Measurements from ENCODE around the gene DGKD.
A peak's percentile ranks its signal among the peaks of the same experiment; 100 is the strongest.
"Not testable (repeated sequence)": the region's sequence is repeated elsewhere in the genome, so short reads cannot be mapped to it uniquely, and the experiment has no call there.

The DGKD gene

DNA sequence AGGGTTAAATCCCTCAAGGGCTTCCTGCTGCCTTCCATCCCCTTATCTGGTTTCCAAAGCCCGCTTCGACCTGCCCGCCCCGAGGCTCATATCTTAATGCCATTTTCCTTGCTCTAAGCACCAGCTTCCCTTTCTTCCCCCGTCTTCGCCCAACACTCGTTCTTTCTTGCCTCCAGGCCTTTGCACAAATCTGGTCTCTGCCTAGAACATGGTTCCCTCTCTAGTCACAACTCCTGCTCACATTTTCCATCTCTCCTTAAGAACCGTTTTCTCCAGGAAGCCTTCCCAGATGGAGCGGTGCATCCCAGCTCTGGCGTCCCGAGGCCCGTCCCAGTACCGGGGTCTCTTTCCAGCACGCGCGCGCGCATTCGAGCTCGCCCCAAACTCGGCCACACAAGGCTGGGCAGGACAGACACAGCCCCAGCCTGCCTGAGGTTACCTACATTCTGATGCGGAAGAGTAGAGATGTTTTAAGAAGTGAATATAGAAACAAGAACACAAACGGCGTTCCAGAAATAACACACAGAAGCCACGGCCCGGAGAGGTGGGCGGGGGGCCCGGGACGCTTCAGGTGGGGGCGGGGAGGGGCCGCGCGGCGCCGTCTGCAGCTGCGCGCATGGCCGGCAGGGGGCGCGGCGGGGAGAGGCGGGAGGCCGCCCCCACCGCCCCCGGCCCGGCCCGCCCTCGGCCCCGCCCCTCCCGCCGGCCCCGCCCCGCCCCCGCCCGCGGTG, at the start of gene DGKD:
Gene DGKD (plus strand): TSS at position 726 of the 731 bp plus-strand sequence. CDS start 25 bp downstream, outside the sequence.
- DNase-seq (ENCODE audit: low spot score), result peak; percentile 40

DNA sequence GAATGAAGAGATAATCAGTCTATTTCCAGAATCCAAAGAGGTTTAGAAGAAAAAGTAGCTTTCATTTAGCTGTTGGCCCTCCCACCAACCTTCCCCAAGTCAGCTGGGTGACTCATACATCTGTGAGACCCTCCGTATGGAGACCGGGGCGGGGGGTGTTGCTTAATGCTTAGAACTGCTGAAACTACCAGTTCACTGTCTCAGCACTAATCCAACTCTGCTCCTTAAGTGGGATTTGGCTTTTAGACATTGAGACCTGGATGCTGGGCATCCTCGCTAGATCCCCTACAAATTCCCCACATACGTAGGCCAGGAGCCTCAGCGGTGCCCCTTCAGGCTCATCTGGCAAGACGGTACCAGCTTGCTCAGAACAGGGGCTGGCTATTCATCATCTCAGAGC, 46.7 kb upstream of the DGKD start, which contains the start of gene SAG:
Gene SAG (plus strand): TSS at position 252 of the 400 bp plus-strand sequence. CDS start 1,374 bp downstream, outside the sequence.
- DNase-seq (ENCODE audit: low spot score), result no peak

DNA sequence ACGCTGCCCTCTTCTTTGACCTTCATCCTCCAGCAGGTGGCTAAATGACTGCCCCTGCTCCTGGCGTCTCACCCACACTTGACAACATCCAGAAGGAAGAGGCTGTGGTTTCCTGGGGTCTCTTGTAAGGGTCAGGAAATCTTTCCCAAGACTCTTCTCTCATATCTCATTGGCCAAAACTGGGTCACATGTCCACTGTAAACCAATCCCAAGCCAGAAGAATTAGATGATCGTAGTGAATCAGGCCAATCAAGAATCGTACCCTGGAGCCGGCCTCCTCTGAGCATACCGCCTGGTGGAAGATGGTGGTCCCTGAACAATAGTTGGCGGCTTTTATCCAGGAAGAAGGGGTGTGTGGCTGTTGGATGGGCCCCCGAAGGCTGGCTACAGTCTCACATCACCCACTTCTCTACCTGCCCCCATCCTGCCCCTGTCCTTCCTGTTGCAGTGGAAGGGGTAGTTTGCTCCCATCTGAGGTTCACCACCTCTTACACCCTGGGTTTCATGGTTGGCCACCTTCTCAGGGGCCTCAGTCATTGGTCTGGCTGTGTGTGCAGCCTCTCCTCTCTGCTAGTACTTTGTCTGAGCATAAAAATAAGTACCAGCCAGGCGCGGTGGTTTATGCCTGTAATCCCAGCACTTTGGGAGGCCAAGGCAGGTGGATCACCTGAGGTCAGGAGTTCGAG, 42.9 kb upstream of the DGKD start:
- no peak for DNase-seq (ENCODE audit: low spot score)

- DNase-seq (ENCODE audit: low spot score), result no peak
Measured at GRCh38 chr2:233312874-233313273, 41.4 kb upstream of the DGKD start.

DNA sequence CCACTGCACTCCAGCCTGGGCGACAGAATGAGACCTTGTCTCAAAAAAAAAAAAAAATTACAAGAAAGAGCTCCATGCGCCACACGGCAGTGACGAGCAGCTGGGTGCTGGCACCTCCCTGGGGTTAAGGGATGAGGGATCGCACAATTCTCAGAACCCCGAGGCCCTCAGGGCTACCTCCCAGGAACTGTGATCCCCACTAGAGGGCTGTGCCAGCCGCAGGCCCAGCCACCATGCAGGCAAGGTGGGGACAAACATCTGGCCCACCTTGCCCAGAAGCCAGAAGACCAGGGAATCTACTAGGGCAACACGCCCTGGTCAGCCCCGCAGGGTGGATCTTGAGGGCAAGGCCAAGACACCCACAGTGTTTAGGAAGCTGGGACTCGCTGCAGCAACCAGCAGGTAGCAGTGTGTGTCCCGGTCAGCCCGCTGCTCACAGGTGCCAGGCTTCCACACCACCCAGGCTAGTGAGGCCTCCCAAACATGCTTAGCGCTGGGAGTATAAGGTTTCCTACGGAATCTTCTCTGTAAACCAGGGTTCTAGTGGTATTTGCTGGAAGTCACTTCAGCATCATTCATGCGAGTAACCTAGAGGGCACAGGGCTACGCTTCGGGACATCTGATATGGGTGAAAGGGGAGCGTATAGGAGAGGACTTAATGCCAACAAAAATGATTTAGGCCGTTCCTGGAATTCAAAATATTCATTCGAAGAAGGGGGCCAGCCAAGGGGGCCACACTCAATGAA, 39.9 kb upstream of the DGKD start:
- DNase-seq (ENCODE audit: low spot score), result no peak

DNA sequence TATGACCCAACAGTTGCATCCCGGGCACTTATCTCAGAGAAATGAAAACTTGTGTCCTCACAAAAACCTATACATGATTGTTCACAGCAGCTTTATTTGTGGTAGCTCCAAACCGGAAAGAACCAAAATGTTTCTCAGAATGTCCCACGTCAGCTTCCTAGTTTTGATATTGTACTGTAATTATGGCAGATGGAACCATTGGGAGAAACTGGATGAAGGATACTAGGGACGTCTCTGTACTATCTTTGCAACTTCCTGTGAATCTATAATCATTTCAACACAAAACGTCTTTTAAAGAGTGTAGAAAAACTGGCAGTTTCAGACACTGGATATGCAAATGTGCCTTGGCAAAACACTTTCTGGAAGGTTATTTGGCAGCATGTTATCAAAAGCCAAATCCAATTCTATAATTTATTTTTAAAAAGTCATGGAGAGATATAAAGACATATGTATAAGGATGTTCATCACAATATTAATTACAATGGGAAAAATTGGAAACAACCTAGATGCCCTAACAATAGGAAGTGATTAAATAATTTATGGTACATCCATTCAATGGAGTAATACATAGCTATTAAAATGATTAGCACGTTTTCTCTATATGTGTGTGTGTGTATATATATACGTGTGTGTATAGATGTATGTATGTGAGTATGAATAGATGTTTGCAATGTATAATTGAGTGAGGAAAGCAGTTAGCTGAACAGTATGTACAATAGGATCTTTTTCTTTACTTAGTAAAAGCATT, 36.9 kb upstream of the DGKD start:
- DNase-seq (ENCODE audit: low spot score), result no peak

- no peak for DNase-seq (ENCODE audit: low spot score)
Measured at GRCh38 chr2:233319256-233319655, 35.0 kb upstream of the DGKD start.

DNA sequence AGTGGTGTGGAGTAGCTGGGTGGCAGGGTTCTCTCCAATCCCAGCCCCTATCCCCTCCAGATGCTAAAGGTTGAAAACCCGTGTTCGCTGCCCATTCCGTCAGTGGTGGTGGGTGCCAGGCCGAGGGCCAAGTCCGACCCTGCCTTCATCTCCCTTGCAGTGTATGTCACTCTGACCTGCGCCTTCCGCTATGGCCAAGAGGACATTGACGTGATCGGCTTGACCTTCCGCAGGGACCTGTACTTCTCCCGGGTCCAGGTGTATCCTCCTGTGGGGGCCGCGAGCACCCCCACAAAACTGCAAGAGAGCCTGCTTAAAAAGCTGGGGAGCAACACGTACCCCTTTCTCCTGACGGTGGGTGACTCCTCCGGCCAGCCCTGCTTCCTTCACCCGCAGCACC, 33.8 kb upstream of the DGKD start:
- no peak for DNase-seq (ENCODE audit: low spot score)

DNA sequence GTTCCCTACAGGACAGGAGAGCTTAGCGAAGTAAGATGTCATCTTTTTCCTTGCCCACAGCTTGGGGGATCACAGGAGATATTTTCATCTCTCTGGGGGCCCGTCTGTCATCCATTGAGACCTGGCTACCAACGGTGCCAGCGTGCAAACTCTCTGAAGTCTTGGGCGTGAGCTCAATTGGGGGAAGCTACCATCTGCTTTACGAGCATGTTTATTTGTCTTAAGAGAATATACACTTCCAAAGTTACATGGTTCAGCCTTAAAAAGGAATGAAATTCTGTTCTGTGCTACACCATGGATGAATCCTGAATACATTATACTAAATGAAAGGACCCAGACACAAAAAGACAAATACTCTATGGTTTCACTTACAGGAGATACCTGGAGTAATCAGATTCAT, 33.1 kb upstream of the DGKD start:
- no peak for DNase-seq (ENCODE audit: low spot score)

GRCh38 chr2:233323851-233324250, 30.4 kb upstream of the DGKD start:
- DNase-seq (ENCODE audit: low spot score), result no peak

- DNase-seq (ENCODE audit: low spot score), result no peak
Measured at GRCh38 chr2:233325256-233325655, 29.0 kb upstream of the DGKD start.

DNA sequence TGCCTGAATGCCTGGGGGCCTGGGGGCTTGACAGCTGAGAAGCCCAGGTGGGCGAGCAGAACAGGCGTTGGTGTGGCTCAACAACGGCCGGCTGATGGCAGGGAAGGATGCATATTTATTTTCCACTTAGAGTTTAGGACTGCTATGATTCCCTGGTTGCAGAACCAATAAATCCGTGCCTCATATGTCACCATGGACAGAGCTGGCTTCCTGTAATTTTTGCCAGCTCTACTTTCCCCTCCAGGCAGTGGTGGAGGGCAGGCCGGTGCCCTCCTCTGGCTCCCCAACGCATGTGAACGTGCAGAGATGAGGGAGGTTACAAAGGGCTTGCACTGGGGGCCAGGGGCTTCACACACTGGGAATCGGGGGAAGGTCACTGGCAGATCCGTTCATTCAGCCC, 28.5 kb upstream of the DGKD start:
- DNase-seq (ENCODE audit: low spot score), result no peak

GRCh38 chr2:233326500-233326899, 27.8 kb upstream of the DGKD start:
- no peak for DNase-seq (ENCODE audit: low spot score)

- DNase-seq (ENCODE audit: low spot score), result no peak
Measured at GRCh38 chr2:233328922-233329321, 25.4 kb upstream of the DGKD start.

DNA sequence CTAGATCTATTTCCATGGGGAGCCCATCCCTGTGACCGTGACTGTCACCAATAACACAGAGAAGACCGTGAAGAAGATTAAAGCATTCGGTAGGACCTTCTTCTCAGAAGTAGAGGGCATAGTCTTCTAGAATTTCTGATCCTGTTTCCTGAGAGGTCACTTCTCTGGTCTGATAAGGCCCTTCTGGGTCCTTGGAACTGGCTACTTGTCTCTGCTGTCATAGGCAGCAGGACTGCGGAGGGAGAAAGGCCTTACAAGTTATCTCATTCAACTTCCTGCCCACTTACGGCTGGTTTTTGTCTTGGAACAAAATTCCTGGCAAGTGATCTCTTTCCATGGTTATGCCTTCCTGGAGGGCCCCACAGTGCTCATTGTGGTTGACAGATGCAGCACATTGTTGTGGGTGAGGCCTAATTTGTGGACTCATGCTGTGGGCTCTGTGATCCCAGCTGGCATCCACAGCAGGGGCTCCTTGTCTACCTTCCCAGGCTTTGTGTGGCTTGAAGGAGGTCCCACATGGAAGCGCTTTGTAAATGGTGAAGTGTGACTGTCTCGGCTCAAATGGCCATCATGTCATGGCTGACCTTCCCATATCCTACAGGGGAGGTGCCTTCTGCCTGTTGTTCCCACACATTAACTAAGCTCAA, 24.7 kb upstream of the DGKD start:
- DNase-seq (ENCODE audit: low spot score), result peak; percentile 52

GRCh38 chr2:233331536-233331935, 22.8 kb upstream of the DGKD start:
- no peak for DNase-seq (ENCODE audit: low spot score)

- DNase-seq (ENCODE audit: low spot score), result no peak
Measured at GRCh38 chr2:233332125-233332524, 22.2 kb upstream of the DGKD start.

GRCh38 chr2:233334915-233335314, 19.4 kb upstream of the DGKD start:
- no peak for DNase-seq (ENCODE audit: low spot score)

DNA sequence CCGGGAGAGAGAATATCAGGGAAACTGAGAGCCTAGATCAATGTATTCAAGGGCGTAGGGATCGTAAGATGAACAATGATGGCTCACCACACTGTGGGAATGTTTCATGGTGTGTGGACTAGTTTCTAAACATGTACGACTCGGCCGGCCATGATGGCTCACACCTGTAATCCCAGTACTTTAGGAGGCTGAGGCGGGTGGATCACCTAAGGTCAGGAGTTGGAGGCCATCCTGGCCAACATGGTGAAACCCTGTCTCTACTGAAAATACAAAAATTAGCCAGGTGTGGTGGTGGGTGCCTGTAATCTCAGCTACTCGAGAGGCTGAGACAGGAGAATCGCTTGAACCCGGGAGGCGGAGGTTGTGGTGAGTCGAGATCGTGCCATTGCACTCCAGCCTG, 18.2 kb upstream of the DGKD start:
- DNase-seq (ENCODE audit: low spot score), result not testable (repeated sequence)

DNA sequence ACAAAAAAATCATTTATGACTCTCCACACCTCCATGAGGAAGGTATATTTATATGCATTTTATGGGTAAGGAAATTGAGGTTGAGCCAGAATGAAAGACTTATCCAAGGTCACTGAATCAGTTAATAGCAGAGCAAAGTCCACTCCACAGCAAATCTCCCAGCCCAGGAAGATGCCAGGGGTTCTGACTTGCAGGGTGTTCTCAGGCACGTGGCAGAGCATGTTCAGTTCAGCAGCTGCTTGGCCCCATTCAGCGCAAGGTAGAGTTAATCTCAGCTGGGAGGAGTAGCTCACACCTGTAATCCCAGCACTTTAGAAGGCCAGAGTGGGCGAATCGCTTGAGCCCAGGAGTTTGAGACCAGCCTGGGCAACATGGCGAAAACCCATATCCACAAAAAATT, 17.8 kb upstream of the DGKD start:
- no peak for DNase-seq (ENCODE audit: low spot score)

DNA sequence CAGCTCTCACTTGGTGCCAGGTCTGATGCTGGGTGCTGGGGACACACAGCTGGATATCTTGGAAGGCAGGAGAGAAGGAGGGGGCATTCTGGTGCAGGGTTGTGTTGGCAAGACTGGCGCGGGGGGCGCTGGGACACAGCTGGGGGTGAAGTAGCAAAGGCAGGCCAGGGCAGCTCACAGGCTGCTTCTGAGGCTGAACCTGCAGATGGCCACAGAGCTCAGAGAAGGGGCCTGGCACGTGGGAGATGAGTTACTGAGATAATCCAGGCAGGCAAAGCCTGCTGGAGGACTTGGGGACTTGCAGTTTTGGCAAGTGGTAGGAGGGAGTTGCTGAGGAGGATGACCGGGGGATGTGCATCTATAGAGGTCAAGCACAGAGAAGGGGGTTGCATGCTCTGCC, 16.2 kb upstream of the DGKD start:
- DNase-seq (ENCODE audit: low spot score), result no peak
